Colonic mucosa (tissue), 4 donors: ENCODE results near the gene PAX4. TPM values are rescaled to one million over a fixed set of nuclear protein-coding genes. Genes with fewer than 3 reads are reported as not detected.
A peak's percentile ranks its signal among the peaks of the same experiment; 100 is the strongest.

Source experiments
- DNase-seq: peaks from one replicate; pipeline ENCODE4 v3.0.0-alpha.2; 2020
- H3K27ac ChIP-seq: fragments of 200-600 bp; one replicate; pipeline ENCODE4 v1.8.0; 2021
- H3K27me3 ChIP-seq: fragments of 200-600 bp; one replicate; pipeline ENCODE4 v1.8.0; 2021
- H3K36me3 ChIP-seq: fragments of 200-600 bp; one replicate; pipeline ENCODE4 v1.8.0; 2021
- H3K4me1 ChIP-seq: fragments of 200-600 bp; one replicate; pipeline ENCODE4 v1.8.0; 2021; ENCODE audit warnings: mild to moderate bottlenecking
- H3K4me3 ChIP-seq: fragments of 200-600 bp; one replicate; pipeline ENCODE4 v1.8.0; 2021
- H3K9ac ChIP-seq, 2 donors: one replicate each; pipeline ENCODE4 v1.7.0; 2013; ENCODE audit warnings: control low read depth in 2 of 2, low read depth in 2 of 2, low read length in 2 of 2
- H3K9me3 ChIP-seq: fragments of 200-600 bp; one replicate; pipeline ENCODE4 v1.8.0; 2021
- intact Hi-C: fragments of 100-400 bp; cut with DNase I; formaldehyde crosslinking; loops from one replicate; pipeline ENCODE4 v1.14.1; 2022
- total RNA-seq, 2 donors: library from RNA; stranded (reverse); fragmentation: NEBNext Ultra II Directional in 1 of 2; extraction: Animal tissue kit (Norgen Biotek cat#: 25700) in 1 of 2; gene quantifications; one replicate each; pipeline ENCODE4 v1.2.1, GENCODE V29; 2021
- TF ChIP-seq, protein P1 (sequence below): fragments of 200-600 bp; IDR thresholded peaks from one replicate; pipeline ENCODE4 v1.8.0; 2022; ENCODE audit warnings: antibody characterized with exemption, mild to moderate bottlenecking
- donor health status: healthy.
- donor health status: DM: no; HTN: no; CAD: no.
- donor health status: DM: no; HTN: no; CAD: no.

Gene PAX4
- total RNA-seq, 2 donors from 2014 or later: 0.67 to 0.88 TPM

DNA sequence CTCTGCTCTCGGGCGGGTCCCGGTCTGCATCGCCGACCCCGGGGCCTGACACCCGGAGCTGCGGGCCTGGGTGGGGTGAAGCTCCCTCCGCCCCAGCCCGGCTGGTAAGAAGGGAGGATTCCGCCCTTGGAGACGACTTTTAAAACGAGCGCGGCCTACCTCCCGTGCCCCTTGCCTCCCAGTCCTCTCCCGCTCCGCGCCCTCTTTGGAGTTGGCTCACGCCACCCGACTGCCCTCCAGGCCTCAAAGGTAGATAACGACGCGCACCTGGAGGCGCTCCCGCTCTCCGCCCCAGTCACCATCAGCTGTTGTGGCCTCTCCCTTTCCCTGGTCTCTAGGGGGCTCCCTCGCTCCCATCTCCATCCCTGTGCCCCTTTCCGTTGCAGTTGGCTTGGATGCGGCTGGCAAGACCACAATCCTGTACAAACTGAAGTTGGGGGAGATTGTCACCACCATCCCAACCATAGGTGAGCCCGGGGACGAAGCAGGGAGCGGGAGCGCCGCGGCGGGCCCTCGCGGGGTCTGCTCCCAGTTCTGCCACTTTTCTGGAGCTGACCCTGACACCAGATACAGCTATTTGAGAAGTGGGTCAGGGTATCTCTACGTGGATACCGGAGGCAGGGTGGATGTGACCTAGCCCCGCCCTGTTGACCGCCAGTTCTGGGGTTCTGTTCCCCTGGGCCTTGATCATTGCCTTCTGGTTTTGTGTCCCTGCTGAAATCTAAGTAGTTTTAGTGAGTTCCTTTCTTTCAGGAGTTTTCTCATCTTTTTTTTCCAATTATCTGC, 29.1 kb downstream of the PAX4 start:
- no peaks in the 10 kb centered on the region for H3K9me3 ChIP-seq
- intact Hi-C loops: no loop called here
- TF ChIP-seq, protein P1, sequence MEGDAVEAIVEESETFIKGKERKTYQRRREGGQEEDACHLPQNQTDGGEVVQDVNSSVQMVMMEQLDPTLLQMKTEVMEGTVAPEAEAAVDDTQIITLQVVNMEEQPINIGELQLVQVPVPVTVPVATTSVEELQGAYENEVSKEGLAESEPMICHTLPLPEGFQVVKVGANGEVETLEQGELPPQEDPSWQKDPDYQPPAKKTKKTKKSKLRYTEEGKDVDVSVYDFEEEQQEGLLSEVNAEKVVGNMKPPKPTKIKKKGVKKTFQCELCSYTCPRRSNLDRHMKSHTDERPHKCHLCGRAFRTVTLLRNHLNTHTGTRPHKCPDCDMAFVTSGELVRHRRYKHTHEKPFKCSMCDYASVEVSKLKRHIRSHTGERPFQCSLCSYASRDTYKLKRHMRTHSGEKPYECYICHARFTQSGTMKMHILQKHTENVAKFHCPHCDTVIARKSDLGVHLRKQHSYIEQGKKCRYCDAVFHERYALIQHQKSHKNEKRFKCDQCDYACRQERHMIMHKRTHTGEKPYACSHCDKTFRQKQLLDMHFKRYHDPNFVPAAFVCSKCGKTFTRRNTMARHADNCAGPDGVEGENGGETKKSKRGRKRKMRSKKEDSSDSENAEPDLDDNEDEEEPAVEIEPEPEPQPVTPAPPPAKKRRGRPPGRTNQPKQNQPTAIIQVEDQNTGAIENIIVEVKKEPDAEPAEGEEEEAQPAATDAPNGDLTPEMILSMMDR: peak; percentile 28
- peak overlapping the region; percentile 80 for H3K4me3 ChIP-seq
- H3K4me1 ChIP-seq: peaks cover 16% of the 10 kb centered on the region
- H3K9ac ChIP-seq: peak overlapping the region; percentile 83 to 94
- peak; percentile 71 for DNase-seq
- H3K27ac ChIP-seq: peak overlapping the region; percentile 71
- peaks cover 9% of the 10 kb centered on the region for H3K36me3 ChIP-seq
- no peaks in the 10 kb centered on the region for H3K27me3 ChIP-seq

DNA sequence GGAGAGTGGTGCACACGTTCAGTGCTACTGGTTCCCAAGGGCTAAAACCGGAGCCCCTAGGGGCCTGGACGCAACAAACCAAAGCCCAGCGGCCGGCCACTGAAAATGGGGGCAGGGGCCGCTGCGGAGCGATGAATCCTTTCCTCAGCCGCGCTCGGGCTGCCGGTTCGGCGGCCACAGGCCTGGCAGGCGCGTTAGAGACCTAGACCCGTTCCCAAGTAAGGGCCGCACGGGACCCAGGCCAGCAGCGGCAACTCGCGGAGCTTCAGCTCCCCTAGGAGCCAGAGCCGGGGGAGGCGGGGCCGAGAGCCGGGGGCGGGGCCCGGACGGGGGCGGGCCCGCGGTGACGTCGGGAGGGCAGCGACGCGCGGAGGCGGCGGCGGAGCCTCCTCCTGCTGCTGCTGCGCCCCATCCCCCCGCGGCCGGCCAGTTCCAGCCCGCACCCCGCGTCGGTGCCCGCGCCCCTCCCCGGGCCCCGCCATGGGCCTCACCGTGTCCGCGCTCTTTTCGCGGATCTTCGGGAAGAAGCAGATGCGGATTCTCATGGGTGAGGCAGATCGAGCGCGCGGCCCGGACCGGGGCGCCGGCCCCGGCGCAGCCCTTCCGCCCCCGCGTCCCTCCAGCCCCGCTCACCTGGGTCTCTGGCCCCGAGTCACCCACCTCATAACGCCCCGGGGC, 29.8 kb downstream of the PAX4 start, which contains the start of gene ARF5:
Gene ARF5 (plus strand): TSS at position 393 of the 678 bp plus-strand sequence. CDS start 88 bp downstream, at position 481.
- Histone ChIP-seq H3K9me3 (no peaks in the 10 kb centered on the region), H3K36me3 (peaks cover 9% of the 10 kb centered on the region), H3K27me3 (no peaks in the 10 kb centered on the region), H3K9ac (peak within 1 kb of the TSS; percentile 83 to 94), H3K4me3 (peak within 1 kb of the TSS; percentile 80), H3K27ac (peak within 1 kb of the TSS; percentile 71), H3K4me1 (peaks cover 22% of the 10 kb centered on the region)
- DNase-seq: peak; percentile 91
- TF ChIP-seq, protein P1: no peak
- intact Hi-C loops: no loop called here

GRCh38 chr7:127587663-127588018, 30.3 kb downstream of the PAX4 start:
- Histone ChIP-seq H3K27ac (peak overlapping the region; percentile 71), H3K9ac (peak overlapping the region; percentile 75 to 90), H3K36me3 (peaks cover 9% of the 10 kb centered on the region), H3K4me3 (peak overlapping the region; percentile 80), H3K9me3 (no peaks in the 10 kb centered on the region), H3K4me1 (peaks cover 22% of the 10 kb centered on the region), H3K27me3 (no peaks in the 10 kb centered on the region)
- TF ChIP-seq, protein P1: no peak
- intact Hi-C loops: no loop called here
- DNase-seq: no peak

GRCh38 chr7:127586346-127586745, 31.6 kb downstream of the PAX4 start:
- Histone ChIP-seq H3K27me3 (no peaks in the 10 kb centered on the region), H3K9me3 (no peaks in the 10 kb centered on the region), H3K4me3 (no peak overlapping the region), H3K27ac (no peak overlapping the region), H3K9ac (no peak overlapping the region), H3K4me1 (peaks cover 22% of the 10 kb centered on the region), H3K36me3 (peaks cover 13% of the 10 kb centered on the region)
- intact Hi-C loops: no loop called here
- DNase-seq: no peak
- TF ChIP-seq, protein P1: no peak

DNA sequence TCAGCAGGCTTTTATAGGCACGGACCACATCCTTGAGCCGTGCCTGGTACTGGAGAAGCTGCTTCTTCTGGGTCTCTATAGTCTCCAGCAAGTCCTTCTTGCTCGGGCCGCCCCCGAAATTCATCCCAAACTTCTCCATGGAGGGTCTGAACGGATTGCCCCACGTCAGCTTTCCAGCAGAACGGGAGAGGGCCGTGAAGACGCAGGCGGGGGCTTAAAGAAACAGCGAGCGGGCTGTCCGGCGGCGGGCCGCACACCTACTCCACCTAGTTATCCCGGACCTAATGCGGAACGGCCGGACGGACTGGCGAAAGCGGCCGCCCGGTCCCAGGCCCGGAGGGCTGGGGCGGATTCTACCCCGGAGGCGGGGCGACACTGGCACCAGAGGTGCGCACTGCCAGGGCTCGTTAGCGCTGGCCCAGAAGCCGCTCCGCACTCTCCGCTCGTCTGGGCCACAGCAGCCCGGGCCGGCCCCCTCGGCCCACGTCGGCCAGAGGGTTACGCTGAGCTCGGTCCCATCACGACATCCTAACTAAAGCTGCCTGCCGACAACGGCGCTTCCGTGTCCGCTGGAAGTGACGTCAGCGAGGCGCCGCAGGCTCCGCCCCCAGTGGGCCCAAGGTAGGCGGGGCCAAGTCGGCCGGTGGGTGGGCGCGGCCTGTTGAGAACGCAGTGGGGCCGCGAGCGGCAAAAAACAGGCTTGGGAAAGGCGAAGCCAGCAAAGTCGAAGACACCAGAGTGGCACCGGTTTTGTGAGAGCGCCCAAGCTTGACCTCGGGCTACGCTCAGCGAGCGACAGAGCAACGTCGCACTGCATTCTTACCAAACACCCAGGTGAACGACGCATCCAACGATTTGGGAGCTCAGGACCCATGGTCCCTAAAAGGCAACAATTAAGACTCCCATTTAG, 32.6 kb downstream of the PAX4 start, which contains the start of gene GCC1:
Gene GCC1 (minus strand): TSS at position 553 of the 910 bp plus-strand sequence. CDS start 414 bp downstream, at position 139.
- H3K27ac ChIP-seq: peak within 1 kb of the TSS; percentile 80
- intact Hi-C loops: no loop called here
- no peaks in the 10 kb centered on the region for H3K9me3 ChIP-seq
- peak within 1 kb of the TSS; percentile 79 for H3K4me3 ChIP-seq
- peaks cover 6% of the 10 kb centered on the region for H3K36me3 ChIP-seq
- TF ChIP-seq, protein P1: no peak
- DNase-seq: peak; percentile 95
- H3K27me3 ChIP-seq: no peaks in the 10 kb centered on the region
- peak within 1 kb of the TSS; percentile 92 to 93 for H3K9ac ChIP-seq
- peaks cover 22% of the 10 kb centered on the region for H3K4me1 ChIP-seq
